ENCODE measurements around the gene AKAP13. TPM values are rescaled to one million over a fixed set of nuclear protein-coding genes. Genes with fewer than 3 reads are reported as not detected.
A peak's percentile ranks its signal among the peaks of the same experiment; 100 is the strongest.

Gene AKAP13
- total RNA-seq, 3 donors from 2014 or later, result 67.4 to 78.8 (median 77.0) TPM

DNA sequence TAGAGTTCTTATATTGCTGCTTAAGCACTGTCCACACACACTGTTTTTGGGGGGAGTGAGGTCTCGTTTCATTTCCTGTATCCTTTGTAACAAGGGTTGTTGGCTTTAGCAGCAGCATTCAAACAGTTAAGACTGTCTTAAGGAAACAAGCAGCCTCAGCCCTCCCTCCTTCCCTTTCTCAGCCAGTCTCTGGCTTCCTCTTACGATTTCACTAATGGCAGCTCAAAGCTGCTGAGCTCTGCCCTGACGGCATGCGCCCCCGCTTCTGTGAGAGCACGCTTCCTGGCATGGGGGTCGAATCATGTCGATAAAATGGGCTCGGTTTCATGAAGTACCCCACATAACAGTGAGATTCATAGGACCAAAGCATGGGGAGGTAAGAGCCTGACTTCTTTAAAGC is 309.3 kb downstream of the AKAP13 start:
- H3K4me3 Mint-ChIP-seq, result peak overlapping the region; percentile 96
- DNase-seq (peak; percentile 49), ATAC-seq (peak; percentile 63 to 67)
- H3K4me1 Mint-ChIP-seq (ENCODE audit: low read depth), result peaks cover 75% of the 10 kb centered on the region
- H3K36me3 Mint-ChIP-seq (ENCODE audit: insufficient read depth), result peaks cover 23% of the 10 kb centered on the region
- no peaks in the 10 kb centered on the region for H3K9me3 Mint-ChIP-seq
- H3K27me3 Mint-ChIP-seq (ENCODE audit: low read depth), result no peaks in the 10 kb centered on the region

DNA sequence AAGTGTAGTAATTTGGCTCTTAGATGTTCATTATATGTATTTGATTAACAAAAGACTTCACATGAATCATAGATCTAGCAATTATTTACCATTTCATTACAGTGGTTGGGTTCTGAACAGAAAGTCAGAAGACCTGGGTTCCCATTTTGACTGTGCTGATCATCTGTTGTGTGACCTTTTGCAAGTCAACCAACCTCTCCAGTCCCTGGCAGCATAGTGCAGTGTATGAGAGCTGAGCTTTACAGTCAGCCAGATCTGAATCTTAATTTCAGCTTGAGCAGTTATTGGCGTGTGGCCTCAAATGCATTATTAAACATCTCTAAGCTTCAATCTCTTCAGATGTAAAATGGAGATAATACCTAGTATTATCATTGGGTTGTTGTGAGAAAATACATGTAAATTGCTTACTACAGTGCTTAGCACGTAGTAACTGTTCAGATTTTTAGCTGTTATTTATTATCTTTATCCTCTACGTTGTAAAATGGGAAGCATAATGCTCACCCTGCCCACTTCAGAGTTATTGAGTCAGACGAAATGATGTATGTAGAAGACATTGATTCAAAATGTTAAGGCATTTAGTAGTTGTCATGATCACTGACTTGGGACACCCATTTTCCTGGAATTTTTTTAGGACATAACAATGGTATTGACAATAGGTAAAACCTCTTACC is 310.3 kb downstream of the AKAP13 start:
- Mint-ChIP-seq H3K36me3 (ENCODE audit: insufficient read depth) (peaks cover 28% of the 10 kb centered on the region), H3K4me1 (ENCODE audit: low read depth) (peaks cover 82% of the 10 kb centered on the region)

GRCh38 chr15:85691350-85692240 is 311.2 kb downstream of the AKAP13 start:
- Mint-ChIP-seq H3K4me1 (ENCODE audit: low read depth) (peaks cover 82% of the 10 kb centered on the region), H3K9me3 (no peaks in the 10 kb centered on the region), H3K27me3 (ENCODE audit: low read depth) (no peaks in the 10 kb centered on the region), H3K36me3 (ENCODE audit: insufficient read depth) (peaks cover 30% of the 10 kb centered on the region), H3K4me3 (peak overlapping the region; percentile 96)
- no peak for DNase-seq
- ATAC-seq, result peak; percentile 15 to 16

More for the DNA sequence above, 310.3 kb downstream of the AKAP13 start:
- ATAC-seq (peak; percentile 81 to 85), DNase-seq (peak; percentile 37)
- H3K27me3 Mint-ChIP-seq (ENCODE audit: low read depth), result no peaks in the 10 kb centered on the region
- H3K4me3 Mint-ChIP-seq, result peak overlapping the region; percentile 96
- no peaks in the 10 kb centered on the region for H3K9me3 Mint-ChIP-seq

GRCh38 chr15:85692321-85692720 is 311.9 kb downstream of the AKAP13 start:
- peaks cover 78% of the 10 kb centered on the region for H3K4me1 Mint-ChIP-seq (ENCODE audit: low read depth)
- peak overlapping the region; percentile 96 for H3K4me3 Mint-ChIP-seq
- no peaks in the 10 kb centered on the region for H3K9me3 Mint-ChIP-seq
- ATAC-seq, result no peak
- H3K27me3 Mint-ChIP-seq (ENCODE audit: low read depth), result no peaks in the 10 kb centered on the region
- peaks cover 33% of the 10 kb centered on the region for H3K36me3 Mint-ChIP-seq (ENCODE audit: insufficient read depth)
- DNase-seq, result no peak

DNA sequence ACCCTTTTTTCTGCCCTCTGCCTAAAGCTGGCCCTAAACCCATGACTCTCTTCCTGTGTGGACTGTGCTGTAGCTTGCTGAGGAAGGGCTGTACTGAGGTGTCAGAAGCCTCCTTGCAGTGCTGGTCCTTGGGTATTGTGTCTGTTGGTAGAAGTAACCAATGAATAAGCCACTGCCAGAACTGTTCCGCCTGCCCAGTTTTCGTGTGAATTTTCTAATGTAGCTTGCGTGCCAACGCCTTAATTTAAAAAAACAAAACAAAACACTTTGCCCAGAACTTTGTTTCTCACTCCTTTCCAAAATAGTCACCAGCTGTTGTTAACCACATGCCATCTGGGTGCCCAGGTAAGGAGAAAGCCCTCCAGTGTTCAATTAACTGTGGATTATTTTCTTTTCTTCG is 312.5 kb downstream of the AKAP13 start:
- Mint-ChIP-seq H3K4me3 (peak overlapping the region; percentile 96), H3K9me3 (no peaks in the 10 kb centered on the region), H3K4me1 (ENCODE audit: low read depth) (peaks cover 78% of the 10 kb centered on the region), H3K27me3 (ENCODE audit: low read depth) (no peaks in the 10 kb centered on the region), H3K36me3 (ENCODE audit: insufficient read depth) (peaks cover 36% of the 10 kb centered on the region)
- DNase-seq, result peak; percentile 21
- ATAC-seq, result peak; percentile 27 to 42

GRCh38 chr15:85693277-85693676 is 312.9 kb downstream of the AKAP13 start:
- no peak for DNase-seq
- Mint-ChIP-seq H3K27me3 (ENCODE audit: low read depth) (no peaks in the 10 kb centered on the region), H3K4me3 (peak overlapping the region; percentile 96), H3K9me3 (no peaks in the 10 kb centered on the region), H3K4me1 (ENCODE audit: low read depth) (peaks cover 77% of the 10 kb centered on the region), H3K36me3 (ENCODE audit: insufficient read depth) (peaks cover 38% of the 10 kb centered on the region)
- ATAC-seq, result no peak

GRCh38 chr15:85694091-85694490 is 313.7 kb downstream of the AKAP13 start:
- peaks cover 69% of the 10 kb centered on the region for H3K4me1 Mint-ChIP-seq (ENCODE audit: low read depth)
- H3K9me3 Mint-ChIP-seq, result no peaks in the 10 kb centered on the region
- no peaks in the 10 kb centered on the region for H3K27me3 Mint-ChIP-seq (ENCODE audit: low read depth)
- H3K36me3 Mint-ChIP-seq (ENCODE audit: insufficient read depth), result peaks cover 38% of the 10 kb centered on the region
- DNase-seq (no peak), ATAC-seq (no peak)
- H3K4me3 Mint-ChIP-seq, result no peak overlapping the region

DNA sequence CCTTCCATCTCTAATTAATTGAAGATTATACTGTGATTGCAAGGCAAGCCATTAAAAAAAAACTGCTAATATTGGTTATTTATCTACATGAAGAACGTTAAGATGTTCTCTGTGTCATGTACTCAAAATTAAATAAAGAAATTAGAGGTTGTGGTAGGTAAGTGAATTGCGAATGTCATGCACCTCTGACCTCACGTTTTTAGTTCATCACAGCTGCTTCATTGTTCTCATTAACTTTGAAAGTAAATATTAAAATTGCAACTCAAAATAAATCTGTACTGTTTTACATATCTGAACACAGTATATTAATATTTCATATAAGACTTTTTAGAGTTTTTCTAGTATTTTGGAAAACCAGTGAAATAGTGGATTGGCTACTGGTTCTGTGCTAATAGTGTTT is 320.4 kb downstream of the AKAP13 start:
- no peak for ATAC-seq
- Mint-ChIP-seq H3K36me3 (ENCODE audit: insufficient read depth) (peaks cover 20% of the 10 kb centered on the region), H3K4me1 (ENCODE audit: low read depth) (peaks cover 68% of the 10 kb centered on the region), H3K4me3 (no peak overlapping the region), H3K9me3 (no peaks in the 10 kb centered on the region), H3K27me3 (ENCODE audit: low read depth) (no peaks in the 10 kb centered on the region)
- no peak for DNase-seq

DNA sequence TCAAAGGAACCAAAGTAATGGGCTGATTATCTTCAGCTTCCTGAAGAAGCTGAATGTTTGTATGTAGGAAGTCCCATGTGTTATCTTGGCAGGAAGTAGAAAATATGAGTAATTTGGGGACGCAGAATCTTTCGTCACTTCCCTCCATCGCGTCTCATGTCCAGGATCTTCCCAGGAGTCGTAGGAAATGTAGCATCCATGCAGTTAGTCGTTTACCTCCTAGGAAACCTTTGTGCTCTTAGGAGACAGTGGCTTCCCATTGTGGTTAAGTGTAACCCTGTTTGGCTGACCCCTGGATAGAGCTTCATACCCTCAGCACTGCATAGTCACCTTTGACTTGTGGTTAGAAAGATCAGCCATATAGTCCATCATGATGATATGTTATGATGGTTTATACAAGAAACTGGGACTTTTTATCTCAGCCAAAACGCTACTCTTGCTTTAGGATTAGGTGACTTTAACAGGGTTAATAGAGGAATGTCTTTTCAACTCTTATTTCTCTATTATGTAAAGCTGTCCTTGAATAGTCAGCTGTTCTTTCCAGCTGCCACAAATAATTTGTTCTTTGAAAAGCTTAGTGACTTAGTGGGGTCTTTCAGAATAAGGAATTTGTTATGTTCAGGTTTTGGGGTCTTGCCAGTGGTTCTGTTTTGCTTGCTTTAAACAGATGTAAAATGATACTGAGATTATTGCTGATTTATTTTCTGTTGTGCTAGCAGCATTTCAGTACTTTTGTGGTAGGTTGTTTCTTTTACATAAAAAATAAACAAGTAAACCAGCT is 322.1 kb downstream of the AKAP13 start:
- Mint-ChIP-seq H3K36me3 (ENCODE audit: insufficient read depth) (peaks cover 13% of the 10 kb centered on the region), H3K27me3 (ENCODE audit: low read depth) (no peaks in the 10 kb centered on the region), H3K4me1 (ENCODE audit: low read depth) (peaks cover 74% of the 10 kb centered on the region), H3K4me3 (peak overlapping the region; percentile 66), H3K9me3 (no peaks in the 10 kb centered on the region)
- DNase-seq, result no peak
- ATAC-seq, result peak; percentile 52 to 54

DNA sequence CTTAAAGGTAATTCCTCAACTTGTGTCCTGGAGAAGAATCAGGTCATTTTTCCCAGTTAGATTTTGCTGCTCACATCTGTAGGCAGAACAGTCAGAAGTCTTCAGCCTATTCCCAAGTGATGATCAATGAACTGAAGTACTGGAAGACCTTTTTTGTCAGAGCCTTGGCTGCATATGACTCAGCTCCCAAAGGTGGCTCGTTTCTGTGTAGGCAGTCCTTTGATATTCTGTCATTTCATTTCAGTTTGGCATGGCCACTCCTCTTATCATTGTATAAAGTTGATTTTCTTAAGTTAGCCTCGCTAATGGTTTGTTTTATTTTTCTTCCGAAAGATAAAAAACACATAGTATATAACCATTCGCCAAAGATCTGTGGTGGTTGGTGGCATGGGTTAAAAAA is 323.7 kb downstream of the AKAP13 start:
- Mint-ChIP-seq H3K4me1 (ENCODE audit: low read depth) (peaks cover 87% of the 10 kb centered on the region), H3K9me3 (no peaks in the 10 kb centered on the region), H3K27me3 (ENCODE audit: low read depth) (no peaks in the 10 kb centered on the region), H3K4me3 (peak overlapping the region; percentile 67), H3K36me3 (ENCODE audit: insufficient read depth) (peaks cover 19% of the 10 kb centered on the region)
- peak; percentile 26 for DNase-seq
- peak; percentile 26 to 29 for ATAC-seq

DNA sequence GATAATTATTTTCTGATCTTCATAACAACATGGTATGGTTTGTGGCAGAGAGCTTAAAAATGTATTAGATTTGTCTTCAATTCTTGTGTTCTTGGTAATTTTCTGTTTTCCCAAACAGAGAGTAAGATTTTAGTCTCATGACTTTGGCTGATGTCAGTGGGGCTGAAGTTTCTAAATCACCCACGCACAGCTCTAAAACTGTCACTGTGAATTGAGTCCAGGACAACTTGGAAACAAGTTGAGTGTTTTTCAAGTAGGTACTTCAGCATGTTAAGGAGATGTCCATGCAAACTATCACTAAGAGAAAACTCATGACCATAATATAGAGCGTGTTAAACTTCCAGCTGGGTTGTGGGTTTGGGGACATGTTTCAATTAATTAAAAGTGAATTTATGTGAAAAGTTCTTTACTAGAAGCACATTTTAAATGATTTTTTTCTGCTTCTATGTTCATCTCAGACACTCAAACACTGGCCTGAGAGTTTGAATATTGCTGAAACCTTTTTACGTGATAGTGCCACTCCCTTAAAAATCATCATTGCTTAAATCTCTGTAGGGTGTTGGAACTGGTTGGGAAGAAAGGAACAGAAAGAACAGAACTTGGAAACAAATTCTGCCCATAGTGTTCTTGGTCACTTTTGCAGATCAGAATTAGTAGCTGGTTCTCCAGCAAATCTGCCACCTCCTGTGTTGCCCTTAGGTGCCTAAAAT is 324.5 kb downstream of the AKAP13 start:
- DNase-seq (no peak), ATAC-seq (no peak)
- Mint-ChIP-seq H3K36me3 (ENCODE audit: insufficient read depth) (peaks cover 21% of the 10 kb centered on the region), H3K9me3 (no peaks in the 10 kb centered on the region), H3K27me3 (ENCODE audit: low read depth) (no peaks in the 10 kb centered on the region), H3K4me1 (ENCODE audit: low read depth) (peaks cover 87% of the 10 kb centered on the region), H3K4me3 (peak overlapping the region; percentile 67)

- DNase-seq (peak; percentile 36), ATAC-seq (peak; percentile 27 to 29)
- H3K4me1 Mint-ChIP-seq (ENCODE audit: low read depth), result peaks cover 92% of the 10 kb centered on the region
- no peaks in the 10 kb centered on the region for H3K27me3 Mint-ChIP-seq (ENCODE audit: low read depth)
- no peaks in the 10 kb centered on the region for H3K9me3 Mint-ChIP-seq
- peak overlapping the region; percentile 80 for H3K4me3 Mint-ChIP-seq
- peaks cover 29% of the 10 kb centered on the region for H3K36me3 Mint-ChIP-seq (ENCODE audit: insufficient read depth)
Measured at GRCh38 chr15:85706779-85707518, 326.5 kb downstream of the AKAP13 start.

All from activated T-cell treated with anti-CD3 and anti-CD28 coated beads, Interleukin-2, amount 50 U/mL, for 4 hours (primary cell).